H1 (cell line): ENCODE measurements around the gene DDX43. TPM values are rescaled to one million over a fixed set of nuclear protein-coding genes. Genes with fewer than 3 reads are reported as not detected.

Experiments
- CTCF ChIA-PET: fragments of 300-600 bp; sonication (Branson Sonifier 250); formaldehyde crosslinking; loops from one replicate; lab custom pipeline; 2021; ENCODE audit not compliant: partially characterized antibody; lab: Charles Lee
- POLR2A ChIA-PET: fragments of 300-600 bp; sonication (Branson Sonifier 250); formaldehyde crosslinking; loops from one replicate; lab custom pipeline; 2021; ENCODE audit warnings: inconsistent platforms; ENCODE audit not compliant: partially characterized antibody; lab: Charles Lee
- DNase-seq, 2 experiments: peaks; one replicate each; pipeline versions ENCODE4 v3.0.0 to v3.0.0-alpha.2; 2010 to 2022; ENCODE audit warnings: low spot score in 2 of 2, low read depth in 1 of 2, mixed read lengths in 1 of 2
- FAIRE-seq: peaks from 2 replicates; lab custom pipeline; 2011; peaks lifted over from hg19 to GRCh38; lab: Jason Lieb, UNC
- H2AFZ ChIP-seq: 2 replicates; pipeline ENCODE4 v1.8.1; 2012; ENCODE audit warnings: low read length, inconsistent platforms
- H2AK5ac ChIP-seq: 2 replicates; pipeline ENCODE4 v1.6.1; 2013; ENCODE audit warnings: low read depth, low read length
- H2BK120ac ChIP-seq: replicated peaks from 2 replicates; pipeline ENCODE3; 2013; ENCODE audit warnings: low read depth, low read length, inconsistent platforms
- H2BK12ac ChIP-seq: 2 replicates; pipeline ENCODE4 v1.6.1; 2013; ENCODE audit warnings: low read depth, low read length
- H2BK15ac ChIP-seq: 2 replicates; pipeline ENCODE4 v1.6.1; 2013; ENCODE audit warnings: low read length
- H2BK20ac ChIP-seq: 2 replicates; pipeline ENCODE4 v1.6.1; 2013; ENCODE audit warnings: low read length
- H2BK5ac ChIP-seq: 2 replicates; pipeline ENCODE4 v1.6.1; 2013; ENCODE audit warnings: low read depth, low read length
- H3K14ac ChIP-seq: 2 replicates; pipeline ENCODE4 v1.6.1; 2013; ENCODE audit warnings: inconsistent platforms; ENCODE audit not compliant: insufficient read length
- H3K18ac ChIP-seq: 2 replicates; pipeline ENCODE4 v1.6.1; 2013; ENCODE audit warnings: low read length; ENCODE audit errors: extremely low read depth
- H3K23ac ChIP-seq: 2 replicates; pipeline ENCODE4 v1.6.1; 2013; ENCODE audit warnings: inconsistent platforms; ENCODE audit not compliant: insufficient read length
- H3K23me2 ChIP-seq: 2 replicates; pipeline ENCODE4 v1.6.1; 2013; ENCODE audit warnings: low read depth, low read length
- H3K27ac ChIP-seq: 2 replicates; pipeline ENCODE4 v1.6.1; 2011; ENCODE audit warnings: low read depth, low read length, inconsistent platforms
- H3K27me3 ChIP-seq, 4 experiments: replicated peaks in 1 of 4; 1 replicate in 1 of 4; 2 replicates in 3 of 4; pipeline versions ENCODE4 v1.6.1 to v1.8.1; 2011 to 2013; ENCODE audit warnings: low read length in 3 of 4, mild to moderate bottlenecking in 3 of 4, inconsistent platforms in 2 of 4, mixed read lengths in 2 of 4, moderate library complexity in 1 of 4; ENCODE audit not compliant: control insufficient read depth in 3 of 4, insufficient read depth in 3 of 4; ENCODE audit errors: extremely low read depth in 1 of 4
- H3K36me3 ChIP-seq, 4 experiments: 2 replicates each; pipeline versions ENCODE4 v1.6.1 to v1.8.1; 2011 to 2013; ENCODE audit warnings: mild to moderate bottlenecking in 4 of 4, low read length in 3 of 4, moderate library complexity in 2 of 4, control low read depth in 1 of 4, inconsistent platforms in 1 of 4; ENCODE audit not compliant: insufficient read depth in 4 of 4, control insufficient read depth in 2 of 4
- H3K4ac ChIP-seq: replicated peaks from 2 replicates; pipeline ENCODE3; 2013; ENCODE audit warnings: low read length, low read depth, mixed read lengths, inconsistent platforms; ENCODE audit not compliant: insufficient read length
- H3K4me1 ChIP-seq, 4 experiments: replicated peaks in 1 of 4; 1 replicate in 1 of 4; 2 replicates in 3 of 4; pipeline versions ENCODE4 v1.6.1 to v1.8.1; 2011 to 2013; ENCODE audit warnings: low read length in 3 of 4, inconsistent platforms in 2 of 4, mixed read lengths in 1 of 4; ENCODE audit not compliant: insufficient read depth in 4 of 4, control insufficient read depth in 3 of 4
- H3K4me2 ChIP-seq, 2 experiments: 2 replicates each; pipeline versions ENCODE4 v1.6.1 to v1.8.1; 2011 to 2013; ENCODE audit warnings: low read depth in 2 of 2, low read length in 2 of 2, control low read depth in 1 of 2, inconsistent platforms in 1 of 2, mild to moderate bottlenecking in 1 of 2; ENCODE audit not compliant: insufficient read depth in 1 of 2
- H3K4me3 ChIP-seq, 4 experiments: fragments of 200-600, 300-600 bp in 1 of 4; sonication (generic), shearing (Covaris generic), sonication (Bioruptor Twin) in 1 of 4; 2 replicates each; pipeline versions ENCODE4 v1.5.1 to v1.8.1; 2011 to 2016; ENCODE audit warnings: low read length in 4 of 4, low read depth in 3 of 4, control low read depth in 2 of 4, inconsistent platforms in 2 of 4, mild to moderate bottlenecking in 2 of 4, mixed read lengths in 1 of 4, moderate library complexity in 1 of 4; ENCODE audit not compliant: insufficient read depth in 2 of 4; ENCODE audit errors: extremely low read depth in 1 of 4
- H3K56ac ChIP-seq: replicated peaks from 2 replicates; pipeline ENCODE3; 2013; ENCODE audit warnings: low read depth, mild to moderate bottlenecking, mixed read lengths, low read length, inconsistent platforms; ENCODE audit not compliant: insufficient read length
- H3K79me1 ChIP-seq: 2 replicates; pipeline ENCODE4 v1.6.1; 2013; ENCODE audit warnings: low read depth, low read length, control low read depth
- H3K79me2 ChIP-seq, 2 experiments: 2 replicates each; pipeline versions ENCODE4 v1.6.1 to v1.8.1; 2012 to 2013; ENCODE audit warnings: low read length in 2 of 2, mild to moderate bottlenecking in 2 of 2, inconsistent platforms in 1 of 2; ENCODE audit not compliant: insufficient read depth in 2 of 2, control insufficient read depth in 1 of 2
- H3K9ac ChIP-seq, 4 experiments: replicated peaks in 1 of 4; 1 replicate in 1 of 4; 2 replicates in 3 of 4; pipeline versions ENCODE4 v1.6.1 to v1.8.1; 2011 to 2013; ENCODE audit warnings: low read depth in 3 of 4, low read length in 3 of 4, control low read depth in 2 of 4, mild to moderate bottlenecking in 2 of 4, moderate library complexity in 2 of 4, inconsistent platforms in 1 of 4; ENCODE audit errors: extremely low read depth in 1 of 4
- H3K9me3 ChIP-seq, 2 experiments: 2 replicates each; pipeline versions ENCODE4 v1.6.1 to v1.8.1; 2012 to 2013; ENCODE audit warnings: mild to moderate bottlenecking in 2 of 2, moderate library complexity in 2 of 2, control low read depth in 1 of 2, inconsistent platforms in 1 of 2, low read depth in 1 of 2, low read length in 1 of 2, mixed read lengths in 1 of 2; ENCODE audit not compliant: insufficient read depth in 2 of 2
- H4K20me1 ChIP-seq, 2 experiments: replicated peaks in 1 of 2; 2 replicates each; pipeline versions ENCODE3 to v1.8.1; 2011 to 2013; ENCODE audit warnings: inconsistent platforms in 2 of 2, low read length in 2 of 2, mild to moderate bottlenecking in 1 of 2; ENCODE audit not compliant: insufficient read depth in 2 of 2, control insufficient read depth in 1 of 2
- H4K5ac ChIP-seq: 2 replicates; pipeline ENCODE4 v1.6.1; 2013; ENCODE audit warnings: low read length, low read depth, mixed read lengths, inconsistent platforms; ENCODE audit not compliant: insufficient read length
- H4K8ac ChIP-seq: 2 replicates; pipeline ENCODE4 v1.8.0; 2013; ENCODE audit warnings: mild to moderate bottlenecking, moderate library complexity, low read length, inconsistent platforms; ENCODE audit not compliant: insufficient read depth; ENCODE audit errors: extremely low read depth
- H4K91ac ChIP-seq: replicated peaks from 2 replicates; pipeline ENCODE3; 2013; ENCODE audit warnings: low read length, mixed read lengths, inconsistent platforms; ENCODE audit not compliant: insufficient read length
- CEBPB ChIP-seq: IDR thresholded peaks from 2 replicates; pipeline ENCODE4 v1.6.1; 2012; ENCODE audit warnings: low read depth, low read length
- FOSL1 ChIP-seq: IDR thresholded peaks from 2 replicates; pipeline ENCODE4 v1.6.1; 2011; ENCODE audit warnings: mild to moderate bottlenecking, low read depth, low read length, moderate library complexity; ENCODE audit not compliant: insufficient read depth
- RBBP5 ChIP-seq: IDR thresholded peaks from 2 replicates; pipeline ENCODE4 v1.7.1; 2012; ENCODE audit warnings: low read depth, mild to moderate bottlenecking, inconsistent platforms, low read length, moderate library complexity, borderline replicate concordance
- SIRT6 ChIP-seq: IDR thresholded peaks from one replicate; pipeline ENCODE4 v1.7.1; 2012; ENCODE audit warnings: low read length, inconsistent platforms
- TAF1 ChIP-seq: IDR thresholded peaks from 2 replicates; pipeline ENCODE4 v1.6.1; 2011; ENCODE audit warnings: mild to moderate bottlenecking, low read depth, low read length
- TCF12 ChIP-seq: IDR thresholded peaks from 2 replicates; pipeline ENCODE4 v1.6.1; 2011; ENCODE audit warnings: low read depth, mild to moderate bottlenecking, low read length
- WGBS, 2 experiments: shearing (Covaris generic) in 1 of 2; methylation state at CpG; one replicate each; pipeline versions ENCODE4 v1.1.6 to v1.1.7; 2013 to 2015; ENCODE audit warnings: low lambda C conversion rate in 2 of 2, mixed read lengths in 2 of 2, inconsistent platforms in 1 of 2, low coverage in 1 of 2, missing lambda C conversion rate in 1 of 2; ENCODE audit not compliant: insufficient replicate concordance in 2 of 2, insufficient coverage in 1 of 2, insufficient read length in 1 of 2; ENCODE audit errors: extremely low coverage in 1 of 2, missing lambda C conversion rate in 1 of 2; 5-methylcytosine and 5-hydroxymethylcytosine counted together
- polyA plus RNA-seq, 7 experiments: library from polyadenylated mRNA; depleted of rRNA in 3 of 7; stranded (reverse) in 5 of 7; unstranded in 2 of 7; fragments of >200 nt in 5 of 7; fragments of 200-250 nt in 2 of 7; gene quantifications; 1 replicate in 5 of 7; 2 replicates in 1 of 7; 4 replicates in 1 of 7; pipeline versions ENCODE4 v1.2.1 to v1.2.3, GENCODE V29; 2011 to 2013; ENCODE audit warnings: missing spikeins in 2 of 7, mixed read lengths in 2 of 7
- total RNA-seq: library from RNA; stranded (reverse); fragmentation: NEBNext Ultra II Directional; extraction: Animal tissue kit (Norgen Biotek cat#: 25700); gene quantifications from 2 replicates; pipeline ENCODE4 v1.2.1, GENCODE V29; 2021
- TF ChIP-seq, protein P1 (sequence below): IDR thresholded peaks from 2 replicates; pipeline ENCODE4 v1.6.1; 2012; ENCODE audit warnings: inconsistent platforms
- TF ChIP-seq, protein P2 (sequence below): IDR thresholded peaks from 2 replicates; pipeline ENCODE4 v1.6.1; 2012; ENCODE audit warnings: low read length, inconsistent platforms

DDX43 gene
- total and polyA plus RNA-seq, 2 of the 8 experiments (the other 6 are each of a cell fraction or from before 2014, with no cell fraction given) = 0.05 TPM; not detected in 1

GRCh38 chr6:73377225-73377624 lies 17.4 kb upstream of the DDX43 start:
- Histone ChIP-seq H4K5ac (no peak overlapping the region), H4K91ac (no peak overlapping the region), H3K4me1 (no peaks in the 10 kb centered on the region), H3K4me2 (no peak overlapping the region), H3K23me2 (no peaks in the 10 kb centered on the region), H3K14ac (no peak overlapping the region), H3K9me3 (peaks cover 0 to 2% of the 10 kb centered on the region in 2 experiments; a peak in 1 of 4 replicates), H3K27ac (no peak overlapping the region), H2BK15ac (no peak overlapping the region), H3K9ac (no peak overlapping the region), H3K79me1 (no peaks in the 10 kb centered on the region), H2BK5ac (no peak overlapping the region), H3K4me3 (no peak overlapping the region), H2AK5ac (no peak overlapping the region), H4K20me1 (no peaks in the 10 kb centered on the region), H2BK12ac (no peak overlapping the region), H4K8ac (no peak overlapping the region), H2BK20ac (no peak overlapping the region), H3K36me3 (no peaks in the 10 kb centered on the region), H3K27me3 (no peaks in the 10 kb centered on the region), H2BK120ac (no peak overlapping the region), H3K79me2 (no peaks in the 10 kb centered on the region), H3K4ac (no peak overlapping the region), H3K18ac (no peak overlapping the region), H3K56ac (no peak overlapping the region), H3K23ac (no peak overlapping the region), H2AFZ (no peak overlapping the region)
- CTCF ChIA-PET = interaction anchor here (0.9 to 1.5 kb wide), 4 partner anchors 10 to 50 kb away, joined by 3 to 7 read pairs (median 4); no protein-coding TSS in a partner anchor
- TF ChIP-seq CEBPB (no peak), TCF12 (no peak), RBBP5 (no peak), TAF1 (no peak), FOSL1 (no peak), SIRT6 (no peak)
- TF ChIP-seq, protein P1, sequence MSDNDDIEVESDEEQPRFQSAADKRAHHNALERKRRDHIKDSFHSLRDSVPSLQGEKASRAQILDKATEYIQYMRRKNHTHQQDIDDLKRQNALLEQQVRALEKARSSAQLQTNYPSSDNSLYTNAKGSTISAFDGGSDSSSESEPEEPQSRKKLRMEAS = no peak
- TF ChIP-seq, protein P2, sequence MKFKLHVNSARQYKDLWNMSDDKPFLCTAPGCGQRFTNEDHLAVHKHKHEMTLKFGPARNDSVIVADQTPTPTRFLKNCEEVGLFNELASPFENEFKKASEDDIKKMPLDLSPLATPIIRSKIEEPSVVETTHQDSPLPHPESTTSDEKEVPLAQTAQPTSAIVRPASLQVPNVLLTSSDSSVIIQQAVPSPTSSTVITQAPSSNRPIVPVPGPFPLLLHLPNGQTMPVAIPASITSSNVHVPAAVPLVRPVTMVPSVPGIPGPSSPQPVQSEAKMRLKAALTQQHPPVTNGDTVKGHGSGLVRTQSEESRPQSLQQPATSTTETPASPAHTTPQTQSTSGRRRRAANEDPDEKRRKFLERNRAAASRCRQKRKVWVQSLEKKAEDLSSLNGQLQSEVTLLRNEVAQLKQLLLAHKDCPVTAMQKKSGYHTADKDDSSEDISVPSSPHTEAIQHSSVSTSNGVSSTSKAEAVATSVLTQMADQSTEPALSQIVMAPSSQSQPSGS = no peak
- FAIRE-seq = no peak
- 82% methylated on average over 3 of the region's 3 CpGs; no CpG with 5 or more reads in 1 of the 2 experiments for WGBS, 2 experiments
- POLR2A ChIA-PET = no interaction called here
- DNase-seq = no peak
